Keratinocyte (primary cell): ENCODE data around the gene ALOX5AP. TPM values are rescaled to one million over a fixed set of nuclear protein-coding genes. Genes with fewer than 3 reads are reported as not detected.

Experiments used
- DNase-seq: peaks from one replicate; pipeline ENCODE4 v3.0.0-alpha.2; 2011; ENCODE audit warnings: low read depth, missing footprints, low spot score
- FAIRE-seq: peaks from 2 replicates; lab custom pipeline; 2011; peaks lifted over from hg19 to GRCh38; lab: Jason Lieb, UNC
- H2AFZ ChIP-seq: 2 replicates; pipeline ENCODE4 v1.6.0; 2012; ENCODE audit warnings: low read length, control low read depth, inconsistent platforms; ENCODE audit not compliant: control insufficient read depth
- H3K27ac ChIP-seq: 2 replicates; pipeline ENCODE4 v1.5.1; 2011; ENCODE audit warnings: low read length; ENCODE audit not compliant: control insufficient read depth, insufficient read depth
- H3K27me3 ChIP-seq: 3 replicates; pipeline ENCODE4 v1.6.0; 2011; ENCODE audit warnings: low read length; ENCODE audit not compliant: control insufficient read depth, insufficient read depth; ENCODE audit errors: extremely low read depth
- H3K36me3 ChIP-seq, 2 experiments: 2 replicates in 1 of 2; 3 replicates in 1 of 2; pipeline ENCODE4 v1.5.1; 2011; ENCODE audit warnings: low read length in 2 of 2, mild to moderate bottlenecking in 1 of 2; ENCODE audit not compliant: control insufficient read depth in 2 of 2, insufficient read depth in 2 of 2; ENCODE audit errors: extremely low read depth in 1 of 2
- H3K4me1 ChIP-seq: 3 replicates; pipeline ENCODE4 v1.5.1; 2011; ENCODE audit warnings: low read length; ENCODE audit not compliant: control insufficient read depth, insufficient read depth; ENCODE audit errors: extremely low read depth
- H3K4me2 ChIP-seq: 3 replicates; pipeline ENCODE4 v1.6.0; 2011; ENCODE audit warnings: low read depth, low read length; ENCODE audit not compliant: control insufficient read depth, insufficient read depth; ENCODE audit errors: extremely low read depth
- H3K4me3 ChIP-seq, 3 experiments: fragments of 200-600 bp in 1 of 3; sonication (generic) in 1 of 3; 2 replicates in 2 of 3; 3 replicates in 1 of 3; pipeline ENCODE4 v1.5.1; 2011 to 2016; ENCODE audit warnings: low read length in 3 of 3, mild to moderate bottlenecking in 3 of 3, control low read depth in 2 of 3, inconsistent platforms in 1 of 3, low read depth in 1 of 3, mixed read lengths in 1 of 3, mixed run types in 1 of 3, moderate library complexity in 1 of 3; ENCODE audit not compliant: control insufficient read depth in 2 of 3, insufficient read depth in 2 of 3; ENCODE audit errors: extremely low read depth in 1 of 3
- H3K79me2 ChIP-seq: 2 replicates; pipeline ENCODE4 v1.6.0; 2012; ENCODE audit warnings: low read length; ENCODE audit not compliant: control insufficient read depth, insufficient read depth
- H3K9ac ChIP-seq: 3 replicates; pipeline ENCODE4 v1.6.0; 2011; ENCODE audit warnings: low read length; ENCODE audit not compliant: control insufficient read depth, insufficient read depth; ENCODE audit errors: extremely low read depth
- H3K9me1 ChIP-seq: 3 replicates; pipeline ENCODE4 v1.6.0; 2011; ENCODE audit warnings: low read length; ENCODE audit not compliant: control insufficient read depth, insufficient read depth; ENCODE audit errors: extremely low read depth
- H3K9me3 ChIP-seq: 2 replicates; pipeline ENCODE4 v1.5.1; 2012; ENCODE audit warnings: low read depth, low read length; ENCODE audit not compliant: control insufficient read depth
- H4K20me1 ChIP-seq: 3 replicates; pipeline ENCODE4 v1.6.0; 2011; ENCODE audit warnings: low read length; ENCODE audit not compliant: control insufficient read depth, insufficient read depth; ENCODE audit errors: extremely low read depth
- CTCF ChIP-seq, 3 experiments: IDR thresholded peaks in 1 of 3; conservative IDR thresholded peaks in 1 of 3; optimal IDR thresholded peaks in 1 of 3; 2 replicates in 2 of 3; 3 replicates in 1 of 3; pipeline versions ENCODE3 to v1.5.1; 2011; ENCODE audit warnings: low read length in 3 of 3, mild to moderate bottlenecking in 3 of 3, moderate library complexity in 2 of 3, control low read depth in 1 of 3, inconsistent platforms in 1 of 3; ENCODE audit not compliant: insufficient read depth in 2 of 3; ENCODE audit errors: extremely low read depth in 1 of 3
- EZH2 ChIP-seq: IDR thresholded peaks from one replicate; pipeline ENCODE4 v1.6.1; 2012; ENCODE audit warnings: inconsistent platforms, mild to moderate bottlenecking, low read length, moderate library complexity
- dilution Hi-C: fragments of 300-500 bp; cut with MboI; formaldehyde crosslinking; loops from one replicate; pipeline ENCODE4 v1.7.0; 2020; ENCODE audit warnings: low sequenced_read_pairs; ENCODE audit not compliant: extremely low pct_ligation_motif_present
- polyA plus RNA-seq, 5 experiments: library from polyadenylated mRNA; depleted of rRNA in 3 of 5; stranded (reverse) in 3 of 5; stranded (forward) in 1 of 5; unstranded in 1 of 5; fragments of >200 nt; gene quantifications; 1 replicate in 1 of 5; 2 replicates in 3 of 5; 3 replicates in 1 of 5; pipeline versions ENCODE4 v1.2.1 to v1.2.3, GENCODE V29; 2011 to 2012; ENCODE audit warnings: missing spikeins in 2 of 5, low read depth in 1 of 5, low replicate concordance in 1 of 5

The ALOX5AP gene
- polyA plus RNA-seq, 1 donor (not counting 4 experiments of a cell fraction or from before 2014, with no cell fraction given), result 0.31 TPM

- no peak overlapping the region for H2AFZ ChIP-seq
- H3K4me1 ChIP-seq, result peaks cover 35% of the 10 kb centered on the region
- no peaks in the 10 kb centered on the region for H3K9me3 ChIP-seq
- DNase-seq (no peak), FAIRE-seq (no peak)
- no peaks in the 10 kb centered on the region for H3K36me3 ChIP-seq
- H3K4me2 ChIP-seq, result no peak overlapping the region
- H3K79me2 ChIP-seq, result no peaks in the 10 kb centered on the region
- TF ChIP-seq CTCF (optimal IDR thresholded peaks at IDR 0.05 in 1 of 3, IDR thresholded peaks at IDR 0.05 in 1 of 3, conservative IDR thresholded peaks at IDR 0.05 in 1 of 3; ENCODE audit: extremely low read depth in 1 of 3, insufficient read depth in 2 of 3, low read length in 3 of 3), result no peak
- TF ChIP-seq EZH2, result no peak
- no peak overlapping the region for H3K9ac ChIP-seq
- no peaks in the 10 kb centered on the region for H3K9me1 ChIP-seq
- no peaks in the 10 kb centered on the region for H4K20me1 ChIP-seq
- no peak overlapping the region for H3K27ac ChIP-seq
- H3K27me3 ChIP-seq, result no peaks in the 10 kb centered on the region
- dilution Hi-C loops, result no loop called here
- no peak overlapping the region for H3K4me3 ChIP-seq
These were observed 481 bp downstream of the ALOX5AP start for GRCh38 chr13:30735872-30736175.

GRCh38 chr13:30736461-30737320, 1.3 kb downstream of the ALOX5AP start:
- dilution Hi-C loops, result no loop called here
- no peak overlapping the region for H3K4me3 ChIP-seq
- H2AFZ ChIP-seq, result no peak overlapping the region
- FAIRE-seq, result no peak
- TF ChIP-seq EZH2 (no peak), CTCF (optimal IDR thresholded peaks at IDR 0.05 in 1 of 3, IDR thresholded peaks at IDR 0.05 in 1 of 3, conservative IDR thresholded peaks at IDR 0.05 in 1 of 3; ENCODE audit: extremely low read depth in 1 of 3, insufficient read depth in 2 of 3, low read length in 3 of 3) (no peak)
- no peak for DNase-seq
- no peaks in the 10 kb centered on the region for H4K20me1 ChIP-seq
- no peaks in the 10 kb centered on the region for H3K27me3 ChIP-seq
- H3K4me1 ChIP-seq, result peaks cover 36% of the 10 kb centered on the region
- no peak overlapping the region for H3K4me2 ChIP-seq
- no peaks in the 10 kb centered on the region for H3K79me2 ChIP-seq
- H3K36me3 ChIP-seq, result no peaks in the 10 kb centered on the region
- H3K9ac ChIP-seq, result no peak overlapping the region
- H3K9me3 ChIP-seq, result no peaks in the 10 kb centered on the region
- H3K27ac ChIP-seq, result no peak overlapping the region
- no peaks in the 10 kb centered on the region for H3K9me1 ChIP-seq
